HepG2 (cell line): ENCODE measurements around the gene VRK3. TPM values are rescaled to one million over a fixed set of nuclear protein-coding genes. Genes with fewer than 3 reads are reported as not detected.

Source experiments
- ATAC-seq: fragments of 200-7000 bp; cut with Tn5 transposase; 3 replicates; pipeline ENCODE4 v1.9.1; 2020; ENCODE audit warnings: mild to moderate bottlenecking, moderate library complexity
- BruUV-seq: library from RNA; stranded (reverse); fragments of 400-500 nt; replicated peaks from 2 replicates; lab custom pipeline; 2021; lab: Mats Ljungman, UMichigan
- CTCF ChIA-PET: fragments of 300-600 bp; formaldehyde crosslinking; extraction: SDS; loops from one replicate; lab custom pipeline; 2021; ENCODE audit warnings: low total read pairs, inconsistent platforms, low intra/inter-chr PET ratio; lab: Yijun Ruan, JAX
- POLR2A ChIA-PET: fragments of 350-600 bp; sonication (Branson Sonifier 250); formaldehyde crosslinking; loops from one replicate; lab custom pipeline; 2020; ENCODE audit warnings: antibody characterized with exemption, inconsistent platforms; lab: Yijun Ruan, JAX
- DNase-seq: peaks from one replicate; pipeline ENCODE4 v3.0.0-alpha.2; 2015; ENCODE audit warnings: low spot score
- FAIRE-seq: peaks from 3 replicates; lab custom pipeline; 2011; peaks lifted over from hg19 to GRCh38; lab: Jason Lieb, UNC
- H2AFZ ChIP-seq: one replicate; pipeline ENCODE4 v1.6.1; 2011; ENCODE audit warnings: low read length, inconsistent platforms
- H3K27ac ChIP-seq: fragments of 300-600 bp; 3 replicates; pipeline ENCODE4 v1.8.0; 2011; ENCODE audit warnings: mixed run types, mild to moderate bottlenecking, mixed read lengths, low read length, inconsistent platforms; ENCODE audit not compliant: insufficient read depth; ENCODE audit errors: extremely low read length
- H3K27me3 ChIP-seq, 2 experiments: fragments of 200-600 bp in 1 of 2; 2 replicates in 1 of 2; 3 replicates in 1 of 2; pipeline versions ENCODE4 v1.6.0 to v1.8.0; 2011; ENCODE audit warnings: low read length in 2 of 2, mild to moderate bottlenecking in 2 of 2, moderate library complexity in 2 of 2, inconsistent platforms in 1 of 2; ENCODE audit not compliant: insufficient read depth in 2 of 2, control insufficient read depth in 1 of 2
- H3K36me3 ChIP-seq, 2 experiments: fragments of 200-600 bp in 1 of 2; replicated peaks in 1 of 2; 2 replicates in 1 of 2; 3 replicates in 1 of 2; pipeline versions ENCODE4 v1.5.1 to v1.8.0; 2011; ENCODE audit warnings: low read length in 2 of 2, inconsistent platforms in 1 of 2; ENCODE audit not compliant: insufficient read depth in 2 of 2, control insufficient read depth in 1 of 2
- H3K4me1 ChIP-seq: 2 replicates; pipeline ENCODE4 v1.5.1; 2012; ENCODE audit warnings: low read length, inconsistent platforms; ENCODE audit not compliant: insufficient read depth
- H3K4me2 ChIP-seq: 2 replicates; pipeline ENCODE4 v1.6.0; 2011; ENCODE audit warnings: low read depth, low read length, inconsistent platforms
- H3K4me3 ChIP-seq, 3 experiments: fragments of 200-600 bp in 1 of 3; sonication (generic), shearing (Covaris generic) in 1 of 3; replicated peaks in 1 of 3; 2 replicates each; pipeline ENCODE4 v1.5.1; 2011 to 2016; ENCODE audit warnings: low read length in 3 of 3, inconsistent platforms in 2 of 3, low read depth in 2 of 3, mild to moderate bottlenecking in 2 of 3, control low read depth in 1 of 3, mixed read lengths in 1 of 3; ENCODE audit not compliant: insufficient read depth in 1 of 3
- H3K79me2 ChIP-seq: one replicate; pipeline ENCODE4 v1.6.1; 2011; ENCODE audit warnings: low read length, inconsistent platforms; ENCODE audit not compliant: insufficient read depth
- H3K9ac ChIP-seq: 2 replicates; pipeline ENCODE4 v1.6.0; 2011; ENCODE audit warnings: mild to moderate bottlenecking, low read depth, low read length, inconsistent platforms; ENCODE audit not compliant: insufficient read depth
- H3K9me3 ChIP-seq: 2 replicates; pipeline ENCODE4 v1.5.1; 2012; ENCODE audit warnings: mild to moderate bottlenecking, low read length
- H4K20me1 ChIP-seq: 2 replicates; pipeline ENCODE4 v1.6.0; 2011; ENCODE audit warnings: inconsistent platforms, mild to moderate bottlenecking, low read length, moderate library complexity; ENCODE audit not compliant: insufficient read depth
- ARNTL ChIP-seq: sonication (generic); formaldehyde crosslinking; IDR thresholded peaks from 2 replicates; pipeline ENCODE4 v1.4.0; 2020; ENCODE audit warnings: mild to moderate bottlenecking, missing genetic modification reagents
- ETV5 ChIP-seq: IDR thresholded peaks from 2 replicates; pipeline ENCODE4 v1.6.1; 2018; ENCODE audit warnings: missing biosample characterization, missing genetic modification reagents, inconsistent platforms, borderline replicate concordance
- FOXC1 ChIP-seq: sonication (generic); formaldehyde crosslinking; IDR thresholded peaks from 2 replicates; pipeline ENCODE4 v1.8.0; 2022; ENCODE audit warnings: mild to moderate bottlenecking, missing genetic modification reagents, borderline replicate concordance
- HHEX ChIP-seq: IDR thresholded peaks from 2 replicates; pipeline ENCODE4 v1.6.1; 2016; ENCODE audit warnings: control low read depth
- KLF11 ChIP-seq: IDR thresholded peaks from 2 replicates; pipeline ENCODE4 v1.6.1; 2016; ENCODE audit warnings: missing compliant biosample characterization
- RFX1 ChIP-seq: fragments of 450-650 bp; IDR thresholded peaks from 2 replicates; pipeline ENCODE4 v1.6.1; 2017
- RNF2 ChIP-seq: fragments of 450-650 bp; conservative IDR thresholded peaks from 2 replicates; pipeline ENCODE4 v1.6.1; 2016; ENCODE audit warnings: low read depth
- ZNF12 ChIP-seq: sonication (generic); formaldehyde crosslinking; IDR thresholded peaks from 2 replicates; pipeline ENCODE4 v1.5.0; 2020; ENCODE audit warnings: missing genetic modification reagents
- ZNF441 ChIP-seq: sonication (generic); formaldehyde crosslinking; IDR thresholded peaks from 2 replicates; pipeline ENCODE4 v1.7.0; 2021; ENCODE audit warnings: missing genetic modification reagents, borderline replicate concordance
- WGBS: methylation state at CpG from one replicate; pipeline ENCODE4 v1.1.6; 2017; ENCODE audit warnings: low lambda C conversion rate; 5-methylcytosine and 5-hydroxymethylcytosine counted together
- in situ Hi-C: cut with HindIII; loops from 2 replicates; pipeline ENCODE4 v1.10.0; 2017; ENCODE audit warnings: low pct_unique_long_range_greater_than_20kb; ENCODE audit not compliant: extremely low pct_ligation_motif_present
- intact Hi-C: fragments of 100-400 bp; cut with micrococcal nuclease; formaldehyde crosslinking; loops from one replicate; pipeline ENCODE4 v1.10.0; 2022; ENCODE audit not compliant: unreplicated experiment
- polyA plus RNA-seq, 8 experiments: library from polyadenylated mRNA; depleted of rRNA in 3 of 8; stranded (reverse) in 7 of 8; unstranded in 1 of 8; fragments of >200 nt; fragmentation: Illumina TruSeq in 4 of 8; extraction: Trizol in 4 of 8; gene quantifications; 2 replicates each; pipeline versions ENCODE4 v1.2.1 to v1.2.3, GENCODE V29; 2011 to 2016; ENCODE audit warnings: low read depth in 4 of 8, missing spikeins in 1 of 8, mixed read lengths in 1 of 8; ENCODE audit not compliant: insufficient read depth in 1 of 8
- total RNA-seq, 5 experiments: library from RNA; depleted of rRNA; stranded (reverse); fragments of >200 nt; fragmentation: Illumina TruSeq; extraction: Trizol; gene quantifications; 2 replicates each; pipeline ENCODE4 v1.2.3, GENCODE V29; 2016; ENCODE audit warnings: low read depth in 1 of 5
- TF ChIP-seq, protein P1 (sequence below): sonication (generic); formaldehyde crosslinking; IDR thresholded peaks from 2 replicates; pipeline ENCODE4 v1.5.0; 2020; ENCODE audit warnings: mild to moderate bottlenecking, missing genetic modification reagents, moderate library complexity
- TF ChIP-seq, protein P2 (sequence below): sonication (generic); formaldehyde crosslinking; IDR thresholded peaks from 2 replicates; pipeline ENCODE4 v1.4.0; 2020; ENCODE audit warnings: mild to moderate bottlenecking, low read depth, missing genetic modification reagents
- TF ChIP-seq, protein P3 (sequence below): sonication (generic); formaldehyde crosslinking; IDR thresholded peaks from 2 replicates; pipeline ENCODE4 v1.9.0; 2021; ENCODE audit warnings: missing genetic modification reagents, borderline replicate concordance

Gene VRK3
- total and polyA plus RNA-seq, 2 of the 13 experiments (the other 11 are each of a cell fraction or from before 2014, with no cell fraction given), result 23.8 to 28.3 TPM

DNA sequence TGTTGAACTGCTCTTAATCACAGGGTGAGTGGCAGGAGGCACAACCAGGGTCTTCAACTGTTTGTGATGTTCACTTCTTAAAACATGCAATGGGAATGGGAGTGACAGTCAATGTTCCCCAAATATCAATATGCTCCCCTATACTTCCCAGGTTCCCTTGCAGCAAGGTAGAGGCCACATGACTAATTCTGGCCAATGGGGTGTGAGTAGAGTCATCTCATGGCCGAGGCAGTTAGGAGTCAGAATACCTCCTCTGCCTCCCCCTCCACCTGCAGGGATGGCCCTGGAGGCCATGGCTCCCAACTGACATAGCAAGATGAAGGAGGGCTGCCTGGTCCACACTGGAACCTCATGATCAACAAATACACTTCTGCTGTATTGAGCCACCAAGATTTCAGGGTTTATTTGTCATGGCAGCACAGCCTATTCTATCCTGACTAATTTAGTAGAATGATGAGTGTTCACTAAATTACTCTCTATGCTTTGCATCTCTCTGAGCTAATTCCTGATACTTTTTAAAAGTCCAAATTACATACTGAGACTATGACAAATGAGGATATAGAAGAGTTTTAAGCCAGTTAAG lies 8.9 kb downstream of the VRK3 start:
- H3K79me2 ChIP-seq, result no peaks in the 10 kb centered on the region
- POLR2A ChIA-PET, result no interaction called here
- peaks cover 17% of the 10 kb centered on the region for H3K4me1 ChIP-seq
- in situ Hi-C loops, result no loop called here
- peaks cover 17 to 48% of the 10 kb centered on the region in 2 experiments for H3K36me3 ChIP-seq
- no peaks in the 10 kb centered on the region for H3K9me3 ChIP-seq
- no peak overlapping the region for H3K4me3 ChIP-seq
- WGBS, result 100% methylated on average over 1 of the region's 1 CpG
- no peaks in the 10 kb centered on the region for H3K27me3 ChIP-seq
- no peak overlapping the region for H3K27ac ChIP-seq
- no peak overlapping the region for H2AFZ ChIP-seq
- intact Hi-C loops, result no loop called here
- CTCF ChIA-PET, result no interaction called here
- no peak for FAIRE-seq
- TF ChIP-seq ETV5 (CRISPR knock-in tag) (no peak), ZNF12 (CRISPR knock-in tag) (peak; percentile 94), ARNTL (CRISPR knock-in tag) (no peak)
- ATAC-seq, result no peak
- no peak overlapping the region for H3K4me2 ChIP-seq
- no peak overlapping the region for H3K9ac ChIP-seq
- BruUV-seq, result no TSS peak
- no peaks in the 10 kb centered on the region for H4K20me1 ChIP-seq
- DNase-seq, result no peak

DNA sequence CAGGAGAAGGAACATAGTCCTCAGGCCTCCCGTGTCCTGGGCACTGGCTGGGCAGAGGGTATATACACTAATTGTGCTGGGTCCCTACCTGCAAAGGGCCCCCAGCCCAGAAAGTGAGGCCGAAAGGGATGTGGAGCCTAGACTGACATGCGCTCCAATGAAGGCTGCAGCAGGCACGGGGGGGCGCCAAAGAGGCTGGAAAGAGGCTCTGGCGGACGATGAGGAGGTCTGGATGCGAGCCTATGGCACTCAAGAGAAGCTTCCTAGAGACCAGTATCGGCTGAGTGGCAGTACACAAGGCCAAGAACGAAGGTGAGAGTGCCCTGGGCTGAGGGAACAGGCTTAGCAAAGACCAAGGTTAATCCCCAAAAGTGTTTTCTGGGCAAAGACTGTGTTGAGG lies 16.6 kb downstream of the VRK3 start:
- Histone ChIP-seq H3K79me2 (no peaks in the 10 kb centered on the region), H3K4me3 (no peak overlapping the region), H3K9me3 (no peaks in the 10 kb centered on the region), H3K4me2 (no peak overlapping the region), H3K27ac (no peak overlapping the region), H3K9ac (no peak overlapping the region), H3K36me3 (peaks cover 15 to 56% of the 10 kb centered on the region in 2 experiments), H3K4me1 (no peaks in the 10 kb centered on the region), H3K27me3 (no peaks in the 10 kb centered on the region), H4K20me1 (no peaks in the 10 kb centered on the region), H2AFZ (no peak overlapping the region)
- FAIRE-seq (no peak), ATAC-seq (peak; percentile 62; the same call in 2 of the 3 replicates), DNase-seq (no peak)
- CTCF ChIA-PET, result no interaction called here
- intact Hi-C loops, result no loop called here
- POLR2A ChIA-PET, result no interaction called here
- in situ Hi-C loops, result no loop called here
- 74% methylated on average over 10 of the region's 10 CpGs for WGBS
- BruUV-seq, result no TSS peak
- TF ChIP-seq, protein P1, sequence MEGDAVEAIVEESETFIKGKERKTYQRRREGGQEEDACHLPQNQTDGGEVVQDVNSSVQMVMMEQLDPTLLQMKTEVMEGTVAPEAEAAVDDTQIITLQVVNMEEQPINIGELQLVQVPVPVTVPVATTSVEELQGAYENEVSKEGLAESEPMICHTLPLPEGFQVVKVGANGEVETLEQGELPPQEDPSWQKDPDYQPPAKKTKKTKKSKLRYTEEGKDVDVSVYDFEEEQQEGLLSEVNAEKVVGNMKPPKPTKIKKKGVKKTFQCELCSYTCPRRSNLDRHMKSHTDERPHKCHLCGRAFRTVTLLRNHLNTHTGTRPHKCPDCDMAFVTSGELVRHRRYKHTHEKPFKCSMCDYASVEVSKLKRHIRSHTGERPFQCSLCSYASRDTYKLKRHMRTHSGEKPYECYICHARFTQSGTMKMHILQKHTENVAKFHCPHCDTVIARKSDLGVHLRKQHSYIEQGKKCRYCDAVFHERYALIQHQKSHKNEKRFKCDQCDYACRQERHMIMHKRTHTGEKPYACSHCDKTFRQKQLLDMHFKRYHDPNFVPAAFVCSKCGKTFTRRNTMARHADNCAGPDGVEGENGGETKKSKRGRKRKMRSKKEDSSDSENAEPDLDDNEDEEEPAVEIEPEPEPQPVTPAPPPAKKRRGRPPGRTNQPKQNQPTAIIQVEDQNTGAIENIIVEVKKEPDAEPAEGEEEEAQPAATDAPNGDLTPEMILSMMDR, result peak; percentile 60
- TF ChIP-seq KLF11 (CRISPR knock-in tag), result no peak
- TF ChIP-seq FOXC1, result no peak
- TF ChIP-seq, protein P2, sequence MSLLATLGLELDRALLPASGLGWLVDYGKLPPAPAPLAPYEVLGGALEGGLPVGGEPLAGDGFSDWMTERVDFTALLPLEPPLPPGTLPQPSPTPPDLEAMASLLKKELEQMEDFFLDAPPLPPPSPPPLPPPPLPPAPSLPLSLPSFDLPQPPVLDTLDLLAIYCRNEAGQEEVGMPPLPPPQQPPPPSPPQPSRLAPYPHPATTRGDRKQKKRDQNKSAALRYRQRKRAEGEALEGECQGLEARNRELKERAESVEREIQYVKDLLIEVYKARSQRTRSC (CRISPR knock-in tag), result no peak
- TF ChIP-seq, protein P3, sequence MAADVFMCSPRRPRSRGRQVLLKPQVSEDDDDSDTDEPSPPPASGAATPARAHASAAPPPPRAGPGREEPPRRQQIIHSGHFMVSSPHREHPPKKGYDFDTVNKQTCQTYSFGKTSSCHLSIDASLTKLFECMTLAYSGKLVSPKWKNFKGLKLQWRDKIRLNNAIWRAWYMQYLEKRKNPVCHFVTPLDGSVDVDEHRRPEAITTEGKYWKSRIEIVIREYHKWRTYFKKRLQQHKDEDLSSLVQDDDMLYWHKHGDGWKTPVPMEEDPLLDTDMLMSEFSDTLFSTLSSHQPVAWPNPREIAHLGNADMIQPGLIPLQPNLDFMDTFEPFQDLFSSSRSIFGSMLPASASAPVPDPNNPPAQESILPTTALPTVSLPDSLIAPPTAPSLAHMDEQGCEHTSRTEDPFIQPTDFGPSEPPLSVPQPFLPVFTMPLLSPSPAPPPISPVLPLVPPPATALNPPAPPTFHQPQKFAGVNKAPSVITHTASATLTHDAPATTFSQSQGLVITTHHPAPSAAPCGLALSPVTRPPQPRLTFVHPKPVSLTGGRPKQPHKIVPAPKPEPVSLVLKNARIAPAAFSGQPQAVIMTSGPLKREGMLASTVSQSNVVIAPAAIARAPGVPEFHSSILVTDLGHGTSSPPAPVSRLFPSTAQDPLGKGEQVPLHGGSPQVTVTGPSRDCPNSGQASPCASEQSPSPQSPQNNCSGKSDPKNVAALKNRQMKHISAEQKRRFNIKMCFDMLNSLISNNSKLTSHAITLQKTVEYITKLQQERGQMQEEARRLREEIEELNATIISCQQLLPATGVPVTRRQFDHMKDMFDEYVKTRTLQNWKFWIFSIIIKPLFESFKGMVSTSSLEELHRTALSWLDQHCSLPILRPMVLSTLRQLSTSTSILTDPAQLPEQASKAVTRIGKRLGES, result no peak
- no peak for TF ChIP-seq HHEX (CRISPR knock-in tag)
- TF ChIP-seq ZNF441 (CRISPR knock-in tag), result no peak
- TF ChIP-seq RFX1, result no peak
- TF ChIP-seq RNF2, result no peak
